GM19467 (cell line): ENCODE results near the gene DPT.

Source experiments
- ATAC-seq: cut with Tn5 transposase; IDR thresholded peaks from one replicate; pipeline ENCODE4 v1.9.1; 2021; ENCODE audit warnings: mild to moderate bottlenecking, moderate library complexity; ENCODE audit not compliant: unreplicated experiment

Gene DPT

DNA sequence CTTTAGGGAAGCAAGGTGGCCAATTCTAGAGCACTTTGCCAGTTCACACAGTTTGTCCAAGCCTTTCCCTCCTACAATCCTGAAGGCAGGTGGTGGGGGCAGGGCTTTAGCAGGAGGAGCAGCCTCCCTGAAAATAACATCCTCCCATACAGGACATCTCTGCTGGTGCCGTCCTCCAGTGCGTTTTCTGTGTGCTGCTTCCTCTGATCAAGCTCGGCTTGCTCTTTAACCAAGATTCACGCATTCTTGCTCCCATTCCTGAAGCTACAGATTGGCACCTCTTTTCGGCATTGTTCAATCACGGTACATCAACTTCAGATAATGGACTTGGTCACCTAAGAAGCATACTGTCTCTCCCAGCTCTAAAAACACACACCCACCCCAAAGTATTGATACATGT is 7.5 kb upstream of the DPT start:
- no peak for ATAC-seq

DNA sequence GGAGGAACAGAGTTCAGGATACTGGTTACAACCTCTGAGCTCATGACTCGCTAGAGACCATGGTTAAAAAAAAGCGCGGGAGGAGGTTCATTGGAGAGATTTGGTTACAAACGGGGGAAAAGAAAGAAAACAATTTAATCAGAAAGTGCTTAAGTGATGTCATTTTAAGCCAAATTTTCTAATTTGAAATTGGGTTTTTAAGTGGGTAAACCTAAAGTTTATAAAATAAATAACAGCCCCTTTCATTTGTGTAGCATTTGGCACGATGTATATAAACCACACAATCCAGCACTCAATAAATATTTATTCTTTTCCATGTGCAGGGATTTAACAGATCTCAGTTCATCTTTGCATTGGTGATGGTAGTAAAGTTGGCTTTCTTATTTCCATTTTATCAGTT is 7.0 kb upstream of the DPT start:
- no peak for ATAC-seq

DNA sequence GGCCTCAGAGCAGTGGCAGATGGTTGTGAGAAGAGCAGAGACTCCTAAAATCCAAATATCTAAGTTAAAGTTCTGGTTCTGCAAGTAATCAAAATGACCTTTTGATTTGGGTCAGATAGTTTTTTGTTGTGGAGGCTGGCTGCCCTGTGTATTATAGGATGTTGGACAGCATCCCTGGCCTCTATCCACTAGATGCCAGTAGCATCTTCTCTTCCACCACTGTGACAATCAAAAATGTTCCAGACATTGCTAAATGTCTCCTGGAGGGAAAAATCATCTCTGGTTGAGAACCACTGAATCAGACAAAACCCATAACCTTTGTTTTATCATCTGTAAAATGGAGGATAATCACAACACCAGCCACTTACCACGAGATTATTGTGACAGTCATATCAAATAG is 5.9 kb upstream of the DPT start:
- ATAC-seq, result no peak

DNA sequence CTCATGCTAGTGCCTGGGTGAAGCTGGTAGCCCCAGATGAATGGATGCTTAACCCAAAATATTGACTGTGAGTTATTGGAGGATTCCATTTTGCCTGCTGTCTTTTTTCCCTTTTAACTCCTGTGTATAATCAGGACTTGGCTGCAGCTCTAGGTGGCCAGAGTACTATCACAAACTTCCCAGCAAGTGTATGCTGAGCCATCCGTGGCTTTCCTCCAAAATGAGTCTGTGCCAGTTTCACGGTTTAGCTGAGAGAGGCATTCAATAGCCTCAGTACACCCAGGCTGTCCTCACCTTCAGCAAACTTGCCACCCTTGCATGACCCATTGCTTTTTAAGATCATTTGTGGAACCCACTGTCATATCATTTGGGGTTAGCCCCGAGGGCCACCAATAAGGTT is 5.3 kb upstream of the DPT start:
- ATAC-seq, result no peak

DNA sequence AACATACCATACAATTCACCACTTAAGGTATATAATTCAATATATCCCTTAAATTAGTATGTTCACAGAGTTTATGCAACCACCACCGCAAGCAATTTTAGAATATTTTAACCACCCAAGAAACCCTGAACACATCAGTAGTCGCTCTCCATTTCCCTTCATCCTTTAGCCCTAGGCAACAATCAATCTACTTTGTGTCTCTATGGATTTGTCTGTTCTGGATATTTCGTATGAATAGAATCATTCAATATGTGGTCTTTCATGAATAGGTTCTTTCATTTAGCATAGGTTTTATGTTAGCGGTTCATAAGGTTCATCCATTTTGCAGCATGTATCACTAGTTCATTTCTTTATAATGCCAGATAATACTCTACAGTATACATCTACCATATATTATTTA is 4.2 kb upstream of the DPT start:
- ATAC-seq, result no peak

DNA sequence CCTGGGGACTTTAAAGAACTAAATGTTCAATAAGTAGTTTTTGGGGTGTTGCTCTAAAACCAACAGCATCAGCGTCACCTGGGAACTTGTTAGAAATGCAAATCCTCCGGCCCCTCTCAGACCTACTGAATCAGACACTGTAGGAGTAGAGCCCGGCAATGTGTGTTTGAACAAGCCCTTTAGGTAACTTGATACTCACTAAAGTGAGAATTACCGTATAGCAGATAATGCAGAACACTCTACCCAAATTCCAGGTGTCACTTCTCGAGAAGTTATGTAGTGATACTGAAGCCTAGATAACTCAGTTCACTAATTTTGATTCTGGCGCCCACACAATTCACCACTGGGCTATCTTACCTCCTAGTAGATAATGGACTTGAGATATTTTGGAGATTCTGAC is 3.7 kb upstream of the DPT start:
- no peak for ATAC-seq

DNA sequence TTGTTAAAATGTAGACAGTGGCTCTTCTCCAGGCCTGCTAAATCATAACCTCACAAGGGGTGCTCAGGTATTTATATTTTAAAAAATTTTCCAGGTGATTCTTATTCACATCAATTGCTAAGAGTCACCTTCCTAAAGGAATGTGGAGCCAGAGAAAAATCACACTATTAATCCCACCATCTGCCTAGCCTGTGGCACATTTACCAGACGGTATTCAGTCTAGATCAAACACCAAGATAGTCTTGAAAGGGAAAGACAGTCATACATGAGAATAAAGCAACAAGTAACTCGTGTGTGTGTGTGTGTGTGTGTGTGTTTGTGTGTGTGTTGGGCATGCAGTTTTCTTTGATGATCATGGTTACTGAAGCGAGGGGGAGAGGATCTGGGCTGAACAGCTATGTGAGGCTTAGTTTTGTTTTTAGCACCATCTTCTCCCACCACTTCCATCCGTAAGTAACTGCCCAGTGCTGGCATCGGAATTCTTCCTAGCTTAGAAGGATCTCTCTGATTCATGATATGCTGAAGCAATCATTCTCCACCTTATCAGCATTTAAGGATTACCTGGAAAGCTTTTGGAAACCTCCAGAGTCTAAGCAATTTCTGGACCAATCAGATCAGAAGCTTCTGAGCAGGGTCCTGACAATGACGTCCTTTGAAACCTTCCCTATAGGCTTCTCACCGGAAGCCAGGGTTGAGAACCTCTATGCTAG is 2.4 kb upstream of the DPT start:
- ATAC-seq, result no peak

DNA sequence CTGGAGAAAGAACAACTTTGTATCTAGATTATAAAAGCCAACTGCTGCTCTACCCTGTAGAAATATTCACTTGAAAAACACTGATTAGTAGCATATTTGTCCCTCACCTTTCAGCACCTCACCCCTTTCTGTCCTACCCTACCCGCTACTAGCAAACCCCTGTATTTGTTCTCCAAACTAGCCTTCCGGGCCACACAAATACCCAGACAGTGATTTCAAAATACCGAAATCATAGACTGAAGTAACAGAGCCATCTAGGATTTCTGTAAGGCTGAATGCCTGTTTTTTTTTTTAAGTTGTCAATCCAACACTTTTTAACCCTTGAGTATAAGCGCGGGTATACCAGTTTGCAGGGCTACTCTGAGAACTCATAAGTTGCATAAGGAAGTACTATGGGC is 398 bp upstream of the DPT start:
- no peak for ATAC-seq

DNA sequence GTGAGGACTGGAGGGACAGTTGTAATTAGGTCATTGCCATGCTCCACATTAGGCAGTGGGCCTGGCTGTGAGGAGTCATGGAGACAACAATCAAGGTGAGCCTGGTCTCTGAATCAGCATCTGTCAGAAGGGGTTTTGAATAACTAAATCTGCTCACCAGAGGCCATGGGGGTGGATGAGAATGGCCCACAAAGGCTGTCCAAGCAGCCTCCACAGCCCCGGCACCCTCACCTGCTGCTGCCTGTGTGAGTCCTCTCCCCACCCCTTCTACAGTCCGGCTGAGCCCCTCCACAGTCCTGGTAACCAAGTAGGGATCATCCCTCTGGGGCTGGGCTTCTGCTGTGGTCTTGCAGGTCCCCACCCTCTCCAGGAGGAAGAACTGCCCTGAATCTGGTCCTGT is 2.3 kb downstream of the DPT start:
- ATAC-seq, result no peak

DNA sequence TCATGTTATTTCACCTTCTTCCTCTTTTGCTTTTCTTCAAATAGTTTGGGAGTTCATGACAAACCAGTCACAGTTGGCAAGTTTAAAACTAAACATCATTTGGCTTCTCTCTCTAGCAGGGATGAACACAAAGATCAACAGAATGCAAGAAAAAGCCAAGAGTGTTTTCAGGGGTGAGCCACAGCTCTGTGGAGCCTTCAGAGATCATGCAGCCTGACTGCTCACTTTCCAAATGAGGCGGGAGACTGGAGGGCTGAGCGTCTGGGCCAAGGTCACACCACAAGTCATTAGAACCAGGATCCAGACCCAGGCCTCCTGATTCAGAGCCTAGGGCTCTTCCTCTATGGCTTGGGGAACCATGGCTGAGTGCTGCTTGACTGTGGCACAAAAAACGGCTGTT is 2.7 kb downstream of the DPT start:
- ATAC-seq, result no peak

DNA sequence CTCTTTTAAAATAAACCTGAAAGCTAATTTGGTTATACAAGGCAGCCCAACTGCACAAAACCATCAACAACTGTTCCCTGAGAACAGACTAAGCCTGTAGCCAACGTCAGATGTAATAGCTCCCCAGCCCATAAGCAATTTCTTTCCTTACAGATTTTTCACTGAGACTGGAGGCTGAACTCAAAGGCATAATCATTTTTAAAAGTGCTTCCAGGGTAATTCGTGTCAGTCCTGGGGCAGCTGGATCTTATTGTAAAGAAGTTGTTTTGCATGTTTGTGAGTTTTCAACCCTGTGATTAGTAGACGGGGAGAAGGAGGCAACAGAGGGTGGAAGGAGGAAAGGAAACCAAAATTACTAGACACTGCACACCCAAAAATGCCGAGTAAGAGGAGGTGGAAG is 3.2 kb downstream of the DPT start:
- ATAC-seq, result no peak

DNA sequence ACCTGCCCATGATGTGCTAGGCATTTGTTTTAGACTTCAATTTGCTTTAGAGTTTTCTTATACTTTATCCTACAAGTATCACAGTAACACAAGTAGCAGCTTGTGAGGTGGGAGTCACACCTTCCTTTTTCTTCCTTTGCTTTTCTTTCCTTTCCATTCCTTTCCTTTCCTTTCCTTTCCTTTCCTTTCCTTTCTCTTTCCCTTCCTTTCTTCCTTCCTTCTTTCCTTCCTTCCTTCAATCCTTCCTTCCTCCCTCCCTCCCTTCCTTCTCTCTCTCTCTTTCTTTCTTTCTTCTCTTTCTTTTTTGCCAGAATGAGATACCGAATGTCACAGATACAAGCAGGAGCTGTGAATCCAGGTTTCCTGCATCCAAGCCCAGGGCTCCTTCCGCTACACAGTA is 3.9 kb downstream of the DPT start:
- no peak for ATAC-seq

DNA sequence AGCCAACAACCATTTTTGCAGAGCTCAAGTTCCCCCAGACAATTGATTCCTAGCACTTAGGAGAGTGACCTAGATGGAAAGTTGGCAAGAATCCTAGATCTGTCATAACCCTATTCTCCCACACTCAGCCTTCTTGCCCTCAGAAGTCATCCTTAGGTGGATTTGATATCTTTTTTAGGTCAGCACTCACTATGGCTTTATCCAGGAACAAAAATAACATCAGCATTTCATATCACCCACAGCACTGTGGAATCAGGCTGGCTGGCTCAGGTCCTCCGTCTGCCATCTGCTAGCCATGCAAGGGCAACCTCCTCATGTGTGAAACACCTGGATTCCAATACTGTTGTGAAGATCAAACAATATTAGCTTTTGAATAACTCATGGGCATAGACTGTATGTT is 6.0 kb downstream of the DPT start:
- ATAC-seq, result no peak

DNA sequence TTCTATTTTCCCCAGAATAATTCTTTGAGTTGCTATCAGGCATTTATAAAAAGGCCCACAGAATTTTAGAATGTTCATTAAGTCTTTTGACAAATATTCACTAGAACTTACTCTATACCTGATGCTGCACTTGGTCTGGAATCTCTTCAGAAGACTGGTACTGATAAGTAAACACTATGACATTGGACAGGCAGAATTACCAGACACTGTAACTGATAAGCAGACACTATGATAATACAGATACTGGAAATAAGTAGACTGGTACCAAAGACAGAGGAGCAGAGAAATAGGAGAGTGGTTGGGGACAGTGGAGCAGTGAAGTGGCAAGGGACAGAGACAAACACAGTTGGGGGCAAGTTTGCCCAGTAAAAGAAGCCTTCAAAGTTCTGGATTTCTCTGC is 8.2 kb downstream of the DPT start:
- ATAC-seq, result no peak

DNA sequence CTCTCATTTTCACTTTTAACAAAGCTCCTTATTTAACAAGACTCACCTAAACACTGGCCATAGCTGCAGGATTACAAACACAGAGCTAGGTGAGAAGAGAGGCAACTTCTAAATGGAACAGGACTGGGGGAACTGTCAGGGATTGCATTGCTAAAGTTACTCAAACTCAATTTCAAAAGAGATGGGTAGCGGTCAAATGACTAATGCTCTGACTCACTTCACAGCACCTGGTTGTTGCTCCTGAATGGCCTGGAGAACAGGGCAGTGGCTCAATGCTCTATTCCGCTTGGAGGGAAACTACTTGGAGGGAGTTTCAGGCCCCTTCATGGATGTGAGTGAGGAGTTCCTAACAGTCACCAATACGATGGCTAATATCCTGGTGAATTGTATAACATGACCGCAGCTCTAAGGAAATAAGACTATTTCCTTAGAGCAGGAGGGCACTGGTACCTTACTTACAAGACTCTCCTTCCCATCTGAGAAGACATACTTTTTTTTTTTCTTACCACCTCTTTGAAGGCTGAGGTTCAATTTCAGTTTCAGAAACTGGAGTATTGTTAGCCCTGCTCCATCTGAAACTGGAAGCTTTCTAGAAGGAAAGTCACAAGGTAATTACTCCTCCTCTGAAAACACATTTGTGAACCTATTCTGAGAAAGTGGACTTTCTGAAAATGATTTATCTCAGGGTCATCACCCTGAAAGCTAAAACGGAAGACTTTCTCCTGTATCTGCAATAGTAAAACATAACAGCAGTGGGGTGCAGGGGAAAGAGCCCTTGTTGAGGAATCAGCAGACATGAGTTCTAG is 9.5 kb downstream of the DPT start:
- peak; percentile 75 for ATAC-seq

DNA sequence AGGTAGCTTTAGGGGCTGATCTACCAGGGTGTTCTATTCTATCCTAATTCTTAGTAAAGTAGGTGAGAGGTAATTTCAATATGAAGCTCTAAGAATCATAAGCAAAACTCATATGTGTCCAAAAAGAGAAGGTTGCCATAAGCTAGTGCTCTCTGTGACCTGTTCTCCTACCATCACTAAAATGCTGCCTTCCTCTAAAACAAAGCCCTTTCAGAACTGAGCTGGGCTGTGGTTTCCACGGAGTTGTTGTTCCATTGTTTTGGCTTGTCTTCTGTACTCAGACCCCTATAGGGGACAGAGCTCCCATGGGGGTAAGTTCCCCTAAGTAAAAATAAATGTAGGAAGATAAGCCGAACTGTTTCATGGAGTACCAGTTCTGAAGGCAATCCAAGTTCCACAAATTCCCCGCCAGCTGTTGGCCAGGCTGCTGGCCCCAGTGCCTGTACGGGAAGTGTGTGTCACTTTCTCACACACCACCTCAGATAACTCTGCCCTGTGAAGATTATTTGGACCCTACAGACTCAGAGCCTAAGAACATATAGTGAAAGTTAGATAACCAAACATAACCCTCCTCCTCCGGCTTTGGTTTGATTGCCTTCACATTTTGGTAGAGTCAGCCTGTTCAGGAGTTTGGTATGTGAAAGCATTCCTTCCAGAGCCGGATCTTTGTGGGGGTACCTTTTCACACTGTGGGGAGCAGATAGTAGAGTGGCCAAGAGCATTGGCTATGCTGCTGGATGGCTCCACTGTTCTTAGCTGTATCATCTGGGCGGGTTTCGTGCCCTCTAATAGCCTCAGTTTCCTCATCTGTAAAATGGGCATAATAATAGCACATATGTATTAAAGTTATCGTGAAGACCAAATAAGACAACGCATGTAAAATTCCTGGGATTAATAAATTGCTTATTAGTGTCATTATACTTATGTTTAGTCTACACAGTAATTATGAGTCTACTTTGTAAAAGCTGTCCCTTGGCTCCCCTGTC is 10.8 kb downstream of the DPT start:
- ATAC-seq, result no peak

DNA sequence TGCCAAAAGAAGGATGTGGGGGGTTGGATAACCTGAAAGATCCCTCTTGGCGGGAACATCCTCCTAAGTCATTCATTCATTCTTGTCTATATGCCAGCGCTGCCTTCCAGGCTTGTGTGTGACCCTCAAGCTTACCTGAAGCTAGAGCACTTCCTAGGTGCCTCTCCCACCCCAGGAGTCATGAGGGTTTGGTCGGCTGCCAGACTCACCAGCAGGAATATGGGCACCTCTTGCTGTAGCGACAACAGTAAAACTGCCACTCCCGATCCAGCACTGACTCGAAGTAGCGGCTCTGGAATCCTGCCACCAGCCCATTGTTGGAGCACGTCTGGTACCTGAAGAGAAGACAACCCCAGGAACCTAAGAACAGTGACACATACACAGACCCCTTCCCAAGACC is 15.0 kb downstream of the DPT start:
- no peak for ATAC-seq

DNA sequence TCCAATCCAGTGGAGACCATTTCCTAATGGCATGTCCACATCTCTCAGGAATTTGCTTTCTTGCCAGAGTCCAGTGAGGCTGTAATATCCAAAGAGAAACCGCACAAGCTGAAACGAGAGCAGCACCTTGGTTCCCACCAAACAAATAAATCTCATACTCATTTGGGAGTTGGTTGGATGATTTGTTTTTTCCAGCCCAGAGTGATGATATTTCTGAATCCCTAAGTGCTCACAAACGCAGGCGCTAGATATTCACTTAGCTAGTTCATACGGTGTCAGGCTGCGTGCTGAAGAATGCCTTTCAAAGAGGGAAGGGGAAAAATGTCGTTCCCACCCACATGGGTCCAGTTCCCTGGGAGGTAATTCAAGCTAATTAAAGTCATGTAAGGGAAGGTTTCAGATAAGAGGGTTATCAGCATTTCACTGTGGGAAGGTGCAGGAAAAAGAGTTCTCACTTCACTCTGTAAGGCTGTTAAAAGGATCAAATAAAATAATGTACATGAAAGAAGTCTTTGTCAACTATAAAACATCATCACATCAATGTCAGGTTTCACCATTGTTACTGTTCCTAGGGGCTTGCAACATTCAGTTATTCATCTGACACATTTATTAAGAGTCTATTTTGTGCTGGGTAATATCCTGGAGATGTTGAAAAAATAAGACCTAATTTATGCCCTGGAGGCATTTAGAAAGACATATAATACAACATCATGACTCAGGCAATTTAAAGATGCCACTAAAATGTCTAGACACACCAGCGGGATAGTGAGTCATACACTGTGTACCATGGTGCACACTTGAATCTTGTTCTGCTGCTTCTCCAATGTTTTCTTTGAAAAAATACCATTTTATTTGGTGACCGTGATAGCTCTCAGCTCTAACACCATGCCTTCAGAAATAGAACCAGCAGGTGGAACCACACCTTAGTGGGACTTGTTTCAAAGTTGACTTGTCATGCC is 19.3 kb downstream of the DPT start:
- no peak for ATAC-seq

DNA sequence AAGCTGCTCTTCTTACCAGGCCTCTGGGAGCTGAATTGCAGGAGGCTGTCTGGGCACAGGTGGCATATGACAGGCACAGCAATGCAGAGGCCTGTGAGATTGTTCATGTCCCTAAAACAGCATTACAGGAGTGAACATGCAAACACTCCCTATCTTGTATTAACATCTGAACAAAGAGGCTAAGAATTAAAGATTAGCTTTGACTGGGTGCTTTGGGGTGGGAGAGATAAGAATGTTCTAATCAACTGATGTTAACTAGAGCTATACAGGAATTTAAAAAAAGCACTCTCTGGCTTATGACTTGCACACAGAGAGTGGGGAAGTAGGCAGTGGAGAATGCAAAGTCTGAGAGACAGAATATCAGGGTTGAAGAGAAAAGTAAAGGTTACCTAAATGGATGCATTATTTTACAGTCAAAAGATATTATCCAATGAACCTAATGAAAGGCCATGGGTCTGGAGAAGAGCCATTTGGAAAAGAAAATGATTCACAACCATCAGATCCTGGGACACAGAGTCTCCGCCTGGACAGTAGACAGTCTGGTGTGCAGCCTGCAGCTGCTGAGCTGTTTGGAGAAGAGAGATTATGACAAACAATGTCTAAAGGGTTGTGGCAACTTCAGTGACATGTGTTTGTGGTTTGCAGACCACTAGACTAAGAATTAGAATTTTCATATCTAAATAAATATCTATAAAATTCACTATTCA is 20.2 kb downstream of the DPT start:
- ATAC-seq, result no peak
